H9 (cell line): Measurements from ENCODE around the gene PLA2G2C. TPM values are rescaled to one million over a fixed set of nuclear protein-coding genes. Genes with fewer than 3 reads are reported as not detected.

Experiments
- DNase-seq: peaks from one replicate; pipeline ENCODE4 v3.0.0-alpha.2; 2017
- H2AFZ ChIP-seq: one replicate; pipeline ENCODE4 v1.6.1; 2013; ENCODE audit warnings: mild to moderate bottlenecking, low read length, control low read depth, moderate library complexity
- H2AK5ac ChIP-seq: 2 replicates; pipeline ENCODE4 v1.6.1; 2013; ENCODE audit warnings: low read length, control low read depth, mixed read lengths; ENCODE audit not compliant: insufficient read length
- H2BK120ac ChIP-seq: one replicate; pipeline ENCODE4 v1.6.1; 2013; ENCODE audit warnings: low read depth, mild to moderate bottlenecking, low read length, control low read depth, inconsistent platforms; ENCODE audit not compliant: poor library complexity, severe bottlenecking
- H2BK12ac ChIP-seq: 2 replicates; pipeline ENCODE4 v1.6.1; 2013; ENCODE audit warnings: low read length, control low read depth, mixed read lengths, low read depth; ENCODE audit not compliant: insufficient read length
- H2BK15ac ChIP-seq: 2 replicates; pipeline ENCODE4 v1.6.1; 2013; ENCODE audit warnings: low read depth, low read length, control low read depth
- H2BK20ac ChIP-seq: one replicate; pipeline ENCODE4 v1.6.1; 2013; ENCODE audit warnings: low read depth, mild to moderate bottlenecking, low read length, control low read depth, inconsistent platforms; ENCODE audit not compliant: poor library complexity, severe bottlenecking
- H2BK5ac ChIP-seq: 2 replicates; pipeline ENCODE4 v1.6.1; 2013; ENCODE audit warnings: low read length, control low read depth, mixed read lengths; ENCODE audit not compliant: insufficient read length
- H3K14ac ChIP-seq: 2 replicates; pipeline ENCODE4 v1.6.1; 2013; ENCODE audit warnings: low read length, control low read depth; ENCODE audit not compliant: insufficient read depth
- H3K18ac ChIP-seq: 2 replicates; pipeline ENCODE4 v1.6.1; 2013; ENCODE audit warnings: low read depth, mild to moderate bottlenecking, mixed read lengths, low read length, control low read depth; ENCODE audit not compliant: insufficient read length
- H3K23ac ChIP-seq: 2 replicates; pipeline ENCODE4 v1.6.1; 2013; ENCODE audit warnings: low read length, control low read depth, mixed read lengths, low read depth; ENCODE audit not compliant: insufficient read length
- H3K23me2 ChIP-seq: 2 replicates; pipeline ENCODE4 v1.6.1; 2013; ENCODE audit warnings: low read depth, mild to moderate bottlenecking, mixed read lengths, low read length, control low read depth; ENCODE audit not compliant: insufficient read length, poor library complexity, severe bottlenecking
- H3K27ac ChIP-seq: 2 replicates; pipeline ENCODE4 v1.5.1; 2013; ENCODE audit warnings: low read length, control low read depth, mixed read lengths, low read depth; ENCODE audit not compliant: insufficient read length
- H3K27me3 ChIP-seq: 2 replicates; pipeline ENCODE4 v1.6.1; 2013; ENCODE audit warnings: low read length, control low read depth, inconsistent platforms; ENCODE audit not compliant: insufficient read depth
- H3K4ac ChIP-seq: 2 replicates; pipeline ENCODE4 v1.6.1; 2013; ENCODE audit warnings: low read depth, mild to moderate bottlenecking, control low read depth, inconsistent platforms, low read length, moderate library complexity
- H3K4me1 ChIP-seq: 2 replicates; pipeline ENCODE4 v1.6.1; 2013; ENCODE audit warnings: low read length, control low read depth, inconsistent platforms; ENCODE audit not compliant: insufficient read depth
- H3K4me2 ChIP-seq: 2 replicates; pipeline ENCODE4 v1.6.1; 2013; ENCODE audit warnings: low read length, control low read depth, mixed read lengths; ENCODE audit not compliant: insufficient read length, insufficient read depth
- H3K56ac ChIP-seq: 2 replicates; pipeline ENCODE4 v1.6.1; 2013; ENCODE audit warnings: low read depth, mild to moderate bottlenecking, mixed read lengths, low read length, control low read depth; ENCODE audit not compliant: insufficient read length
- H3K79me1 ChIP-seq: 2 replicates; pipeline ENCODE4 v1.6.1; 2013; ENCODE audit warnings: low read depth, mild to moderate bottlenecking, moderate library complexity, low read length, control low read depth, inconsistent platforms; ENCODE audit not compliant: insufficient read depth, poor library complexity, severe bottlenecking
- H3K79me2 ChIP-seq: 2 replicates; pipeline ENCODE4 v1.6.1; 2013; ENCODE audit warnings: low read length, control low read depth, inconsistent platforms; ENCODE audit not compliant: insufficient read depth
- H3K9ac ChIP-seq: 2 replicates; pipeline ENCODE4 v1.6.1; 2013; ENCODE audit warnings: low read length, control low read depth, mixed read lengths; ENCODE audit not compliant: insufficient read length; ENCODE audit errors: extremely low read depth
- H3K9me3 ChIP-seq: one replicate; pipeline ENCODE4 v1.6.1; 2013; ENCODE audit warnings: low read depth, low read length, inconsistent platforms; ENCODE audit not compliant: control insufficient read depth
- H3T11ph ChIP-seq: one replicate; pipeline ENCODE4 v1.6.1; 2013; ENCODE audit warnings: mild to moderate bottlenecking, low read length, control low read depth, inconsistent platforms
- H4K20me1 ChIP-seq: one replicate; pipeline ENCODE4 v1.6.1; 2013; ENCODE audit not compliant: control insufficient read depth, insufficient read length, insufficient read depth
- H4K5ac ChIP-seq: 2 replicates; pipeline ENCODE4 v1.6.1; 2013; ENCODE audit warnings: low read depth, mild to moderate bottlenecking, mixed read lengths, low read length, control low read depth; ENCODE audit not compliant: insufficient read length
- H4K8ac ChIP-seq: replicated peaks from 2 replicates; pipeline ENCODE4 v1.6.1; 2013; ENCODE audit warnings: low read length, control low read depth, mixed read lengths, low read depth; ENCODE audit not compliant: insufficient read length
- H4K91ac ChIP-seq: 2 replicates; pipeline ENCODE4 v1.6.1; 2013; ENCODE audit warnings: low read depth, mild to moderate bottlenecking, moderate library complexity, mixed read lengths, low read length, control low read depth; ENCODE audit not compliant: insufficient read length
- H3K27ac Mint-ChIP-seq, 3 experiments: 2 replicates in 2 of 3; 3 replicates in 1 of 3; pipeline ENCODE4 v1.8.0; 2020 to 2021; ENCODE audit warnings: mixed read lengths in 3 of 3, mild to moderate bottlenecking in 1 of 3, moderate library complexity in 1 of 3
- H3K27me3 Mint-ChIP-seq: 2 replicates; pipeline ENCODE4 v1.8.0; 2021; ENCODE audit warnings: low read depth, mild to moderate bottlenecking, moderate library complexity, mixed read lengths
- H3K36me3 Mint-ChIP-seq, 3 experiments: 2 replicates in 2 of 3; 3 replicates in 1 of 3; pipeline ENCODE4 v1.8.0; 2020 to 2021; ENCODE audit warnings: low read depth in 3 of 3, mixed read lengths in 3 of 3; ENCODE audit not compliant: insufficient read depth in 1 of 3
- H3K4me1 Mint-ChIP-seq, 2 experiments: 2 replicates each; pipeline ENCODE4 v1.8.0; 2020; ENCODE audit warnings: mixed read lengths in 2 of 2
- H3K4me3 Mint-ChIP-seq, 2 experiments: 2 replicates in 1 of 2; 3 replicates in 1 of 2; pipeline ENCODE4 v1.8.0; 2020 to 2021; ENCODE audit warnings: mild to moderate bottlenecking in 2 of 2, mixed read lengths in 2 of 2, moderate library complexity in 1 of 2
- H3K9me3 Mint-ChIP-seq, 2 experiments: 2 replicates in 1 of 2; 3 replicates in 1 of 2; pipeline ENCODE4 v1.8.0; 2020; ENCODE audit warnings: mild to moderate bottlenecking in 2 of 2, mixed read lengths in 2 of 2, moderate library complexity in 1 of 2
- CTCF ChIP-seq: fragments of 200-600 bp; sonication (generic); conservative IDR thresholded peaks from 3 replicates; pipeline ENCODE4 v1.8.0; 2021; ENCODE audit warnings: antibody characterized with exemption, mild to moderate bottlenecking
- WGBS: extraction: QIAGEN DNeasy Blood & Tissue Kit; methylation state at CpG from one replicate; pipeline ENCODE4 v1.1.7; 2013; ENCODE audit warnings: missing lambda C conversion rate, low lambda C conversion rate, mixed read lengths; ENCODE audit not compliant: insufficient read length; ENCODE audit errors: extremely low coverage; 5-methylcytosine and 5-hydroxymethylcytosine counted together
- total RNA-seq: library from RNA; stranded (reverse); gene quantifications from 2 replicates; pipeline ENCODE4 v1.2.1, GENCODE V29; 2021

PLA2G2C gene
- total RNA-seq, 1 experiment from 2014 or later, result not detected

DNA sequence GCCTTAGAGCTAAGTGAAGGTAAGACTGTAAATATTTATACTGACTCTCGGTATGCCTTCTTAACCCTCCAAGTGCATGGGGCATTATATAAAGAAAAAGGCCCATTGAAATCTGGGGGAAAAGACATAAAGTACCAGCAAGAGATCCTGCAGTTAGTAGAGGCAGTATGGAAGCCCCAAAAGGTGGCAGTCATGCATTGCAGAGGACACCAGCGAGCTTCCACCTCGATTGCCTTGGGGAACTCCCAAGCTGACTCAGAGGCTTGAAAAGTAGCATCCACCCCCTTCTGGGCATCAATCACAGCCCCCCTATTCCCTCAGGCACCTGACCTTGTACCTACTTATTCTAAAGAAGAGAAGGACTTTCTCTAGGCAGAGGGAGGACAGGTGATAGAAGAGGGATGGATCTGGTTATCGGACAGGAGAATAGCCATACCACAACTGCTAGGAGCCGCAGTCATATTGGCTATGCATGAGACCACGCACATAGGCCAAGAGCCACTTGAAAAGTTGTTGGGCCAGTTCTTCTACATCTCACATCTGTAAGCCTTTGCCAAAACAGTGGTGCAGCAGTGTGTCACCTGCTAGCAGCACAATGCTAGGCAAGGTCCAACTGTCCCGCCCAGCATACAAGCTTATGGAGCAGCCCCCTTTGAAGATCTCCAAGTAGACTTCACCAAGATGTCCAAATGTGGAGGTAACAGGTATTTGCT is 27.8 kb downstream of the PLA2G2C start:
- no peaks in the 10 kb centered on the region for H4K20me1 ChIP-seq
- Mint-ChIP-seq H3K4me3 (no peak overlapping the region), H3K4me1 (peaks cover 3 to 8% of the 10 kb centered on the region in 2 experiments; a peak in 2 of 4 replicates), H3K36me3 (peaks cover 6 to 16% (median 7%) of the 10 kb centered on the region in 3 experiments; a peak in 5 of 7 replicates), H3K27me3 (peaks cover 22% of the 10 kb centered on the region), H3K27ac (no peak overlapping the region), H3K9me3 (peaks cover 37 to 44% of the 10 kb centered on the region in 2 experiments)
- H3K23me2 ChIP-seq, result no peaks in the 10 kb centered on the region
- H4K5ac ChIP-seq, result no peak overlapping the region
- no peaks in the 10 kb centered on the region for H3K4me1 ChIP-seq
- DNase-seq, result no peak
- no peak overlapping the region for H2AFZ ChIP-seq
- no peak overlapping the region for H3K56ac ChIP-seq
- H2BK5ac ChIP-seq, result no peak overlapping the region
- H3K9me3 ChIP-seq, result peaks cover 16% of the 10 kb centered on the region
- H3K79me1 ChIP-seq, result no peaks in the 10 kb centered on the region
- H3K27me3 ChIP-seq, result no peaks in the 10 kb centered on the region
- no CpG with 5 or more reads among the region's 7 CpGs for WGBS
- TF ChIP-seq CTCF, result no peak
- H3K4ac ChIP-seq, result no peak overlapping the region
- H2BK120ac ChIP-seq, result no peak overlapping the region
- H2AK5ac ChIP-seq, result no peak overlapping the region
- no peak overlapping the region for H2BK12ac ChIP-seq
- no peak overlapping the region for H3K23ac ChIP-seq
- H4K8ac ChIP-seq, result no peak overlapping the region
- no peak overlapping the region for H3K18ac ChIP-seq
- no peak overlapping the region for H3K27ac ChIP-seq
- no peak overlapping the region for H3K9ac ChIP-seq
- H3K4me2 ChIP-seq, result no peak overlapping the region
- no peak overlapping the region for H2BK20ac ChIP-seq
- H3K79me2 ChIP-seq, result no peaks in the 10 kb centered on the region
- no peak overlapping the region for H2BK15ac ChIP-seq
- H4K91ac ChIP-seq, result no peak overlapping the region
- H3K14ac ChIP-seq, result no peak overlapping the region
- H3T11ph ChIP-seq, result no peak overlapping the region
